ENCODE results near the gene QARS1. TPM values are rescaled to one million over a fixed set of nuclear protein-coding genes. Genes with fewer than 3 reads are reported as not detected.

The QARS1 gene
- total and polyA plus RNA-seq, 10 of the 15 experiments (the other 5 are each of a cell fraction or from before 2014, with no cell fraction given) = 168 to 476 (median 318) TPM

GRCh38 chr3:49110780-49111179, 6.2 kb upstream of the QARS1 start:
- POLR2A ChIA-PET = interaction anchor here (0.9 kb wide), 2 partner anchors 31 to 60 kb away, joined by 4 to 6 read pairs; no protein-coding TSS in a partner anchor

More at GRCh38 chr3:49110780-49111179, 6.2 kb upstream of the QARS1 start:
- ATAC-seq (no peak), DNase-seq (ENCODE audit: low read depth, low spot score) (no peak), FAIRE-seq (no peak)
- Histone ChIP-seq H3K4me1 (ENCODE audit: control insufficient read depth, insufficient read depth, low read length) (0 out of 2 replicates have a peak, but pooled peaks cover 1% of the 10 kb centered on the region), H3K4me3 (no peak overlapping the region), H3K9me3 (replicated peaks; ENCODE audit: control insufficient read depth, insufficient read depth, low read length) (no peaks in the 10 kb centered on the region), H3K36me3 (ENCODE audit: control insufficient read depth in 2 of 2, insufficient read depth in 2 of 2, low read length in 1 of 2) (peaks cover 26 to 46% of the 10 kb centered on the region in 2 experiments), H2AFZ (ENCODE audit: control insufficient read depth, low read depth, low read length) (no peak overlapping the region), H4K20me1 (ENCODE audit: control insufficient read depth, insufficient read depth) (no peaks in the 10 kb centered on the region; the same call in 1 of the 2 replicates), H3K4me2 (ENCODE audit: control insufficient read depth, insufficient read depth) (no peak overlapping the region), H3K9ac (ENCODE audit: control insufficient read depth, insufficient read depth, low read length) (no peak overlapping the region), H3K79me2 (ENCODE audit: control insufficient read depth, insufficient read depth, low read length) (no peaks in the 10 kb centered on the region), H3K27me3 (replicated peaks in 1 of 2; ENCODE audit: control insufficient read depth in 2 of 2, insufficient read depth in 2 of 2, low read length in 1 of 2) (no peaks in the 10 kb centered on the region), H3K27ac (ENCODE audit: control insufficient read depth, insufficient read depth) (no peak overlapping the region)
- 95% methylated on average over 13 of the region's 13 CpGs for WGBS (ENCODE audit: insufficient coverage, insufficient replicate concordance, low lambda C conversion rate, missing lambda C conversion rate)
- ChIA-PET CTCF (no interaction called here), SMC1A (ENCODE audit: uncharacterized antibody, unreplicated experiment) (no interaction called here), RAD21 (ENCODE audit: unreplicated experiment) (no interaction called here)
- BruUV-seq (replicated peaks) = TSS peak; percentile 20
- TF ChIP-seq BACH1 (IDR thresholded peaks at IDR 0.05; ENCODE audit: borderline replicate concordance) (no peak), ZNF24 (IDR thresholded peaks at IDR 0.05) (no peak), RB1 (IDR thresholded peaks at IDR 0.05; ENCODE audit: borderline replicate concordance) (no peak), CEBPB (IDR thresholded peaks at IDR 0.05; ENCODE audit: borderline replicate concordance in 1 of 2, low read depth in 2 of 2, low read length in 2 of 2) (no peak), BCLAF1 (IDR thresholded peaks at IDR 0.05) (no peak), MTA2 (IDR thresholded peaks at IDR 0.05; ENCODE audit: low read depth) (no peak), JUNB (IDR thresholded peaks at IDR 0.05) (no peak), STAT3 (IDR thresholded peaks at IDR 0.05; ENCODE audit: low read depth, low read length) (no peak), KLF5 (IDR thresholded peaks at IDR 0.05; ENCODE audit: partially characterized antibody) (no peak)
- TF ChIP-seq, protein P1, sequence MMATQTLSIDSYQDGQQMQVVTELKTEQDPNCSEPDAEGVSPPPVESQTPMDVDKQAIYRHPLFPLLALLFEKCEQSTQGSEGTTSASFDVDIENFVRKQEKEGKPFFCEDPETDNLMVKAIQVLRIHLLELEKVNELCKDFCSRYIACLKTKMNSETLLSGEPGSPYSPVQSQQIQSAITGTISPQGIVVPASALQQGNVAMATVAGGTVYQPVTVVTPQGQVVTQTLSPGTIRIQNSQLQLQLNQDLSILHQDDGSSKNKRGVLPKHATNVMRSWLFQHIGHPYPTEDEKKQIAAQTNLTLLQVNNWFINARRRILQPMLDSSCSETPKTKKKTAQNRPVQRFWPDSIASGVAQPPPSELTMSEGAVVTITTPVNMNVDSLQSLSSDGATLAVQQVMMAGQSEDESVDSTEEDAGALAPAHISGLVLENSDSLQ (IDR thresholded peaks at IDR 0.05) = no peak
- intact Hi-C loops (cut with micrococcal nuclease; ENCODE audit: unreplicated experiment) = no loop called here
- in situ Hi-C loops (cut with MboI) = no loop called here
